Osteocyte (in vitro differentiated cells): Measurements from ENCODE around the gene ZMPSTE24. TPM values are rescaled to one million over a fixed set of nuclear protein-coding genes. Genes with fewer than 3 reads are reported as not detected.

ENCODE experiments used
- DNase-seq: peaks from one replicate; pipeline ENCODE4 v3.0.0; 2021; ENCODE audit warnings: mixed read lengths; ENCODE audit not compliant: unreplicated experiment; ENCODE audit errors: extremely low spot score
- H3K27ac Mint-ChIP-seq: one replicate; pipeline ENCODE4 v1.8.0; 2021; ENCODE audit warnings: mild to moderate bottlenecking, mixed read lengths; ENCODE audit not compliant: unreplicated experiment
- H3K27me3 Mint-ChIP-seq: one replicate; pipeline ENCODE4 v1.8.0; 2021; ENCODE audit warnings: mixed read lengths; ENCODE audit not compliant: unreplicated experiment
- H3K36me3 Mint-ChIP-seq: one replicate; pipeline ENCODE4 v1.8.0; 2021; ENCODE audit warnings: mixed read lengths; ENCODE audit not compliant: unreplicated experiment
- H3K4me1 Mint-ChIP-seq: one replicate; pipeline ENCODE4 v1.8.0; 2021; ENCODE audit warnings: mixed read lengths; ENCODE audit not compliant: unreplicated experiment
- H3K4me3 Mint-ChIP-seq: one replicate; pipeline ENCODE4 v1.8.0; 2021; ENCODE audit warnings: mild to moderate bottlenecking, moderate library complexity, mixed read lengths; ENCODE audit not compliant: unreplicated experiment
- H3K9me3 Mint-ChIP-seq: one replicate; pipeline ENCODE4 v1.8.0; 2021; ENCODE audit warnings: mixed read lengths; ENCODE audit not compliant: unreplicated experiment
- CTCF ChIP-seq: fragments of 200-600 bp; sonication (generic); IDR thresholded peaks from 2 replicates; pipeline ENCODE4 v1.5.0; 2021; ENCODE audit warnings: antibody characterized with exemption, mild to moderate bottlenecking, moderate library complexity
- total RNA-seq: library from RNA; stranded (reverse); gene quantifications from 2 replicates; pipeline ENCODE4 v1.2.1, GENCODE V29; 2021

ZMPSTE24 gene
- total RNA-seq, 1 donor from 2014 or later, result 43.4 TPM

- H3K4me1 Mint-ChIP-seq, result no peaks in the 10 kb centered on the region
- DNase-seq, result peak; percentile 83
- no peaks in the 10 kb centered on the region for H3K9me3 Mint-ChIP-seq
- H3K4me3 Mint-ChIP-seq, result no peak overlapping the region
- TF ChIP-seq CTCF, result no peak
- no peaks in the 10 kb centered on the region for H3K36me3 Mint-ChIP-seq
- H3K27me3 Mint-ChIP-seq, result no peaks in the 10 kb centered on the region
- H3K27ac Mint-ChIP-seq, result no peak overlapping the region
Observed at GRCh38 chr1:40302475-40302874, 44.4 kb downstream of the ZMPSTE24 start.

- Mint-ChIP-seq H3K4me1 (no peaks in the 10 kb centered on the region), H3K27ac (no peak overlapping the region), H3K9me3 (no peaks in the 10 kb centered on the region), H3K27me3 (no peaks in the 10 kb centered on the region), H3K36me3 (no peaks in the 10 kb centered on the region), H3K4me3 (no peak overlapping the region)
- peak; percentile 83 for DNase-seq
- TF ChIP-seq CTCF, result no peak
Observed at GRCh38 chr1:40303051-40303771, 45.2 kb downstream of the ZMPSTE24 start.

GRCh38 chr1:40303790-40304189 is 45.8 kb downstream of the ZMPSTE24 start:
- Mint-ChIP-seq H3K4me3 (no peak overlapping the region), H3K27ac (no peak overlapping the region), H3K9me3 (no peaks in the 10 kb centered on the region), H3K4me1 (no peaks in the 10 kb centered on the region), H3K27me3 (no peaks in the 10 kb centered on the region), H3K36me3 (no peaks in the 10 kb centered on the region)
- peak; percentile 84 for DNase-seq
- TF ChIP-seq CTCF, result no peak

- no peaks in the 10 kb centered on the region for H3K36me3 Mint-ChIP-seq
- H3K4me3 Mint-ChIP-seq, result no peak overlapping the region
- no peaks in the 10 kb centered on the region for H3K4me1 Mint-ChIP-seq
- H3K27ac Mint-ChIP-seq, result no peak overlapping the region
- no peaks in the 10 kb centered on the region for H3K27me3 Mint-ChIP-seq
- DNase-seq, result peak; percentile 60
- H3K9me3 Mint-ChIP-seq, result no peaks in the 10 kb centered on the region
- no peak for TF ChIP-seq CTCF
Observed at GRCh38 chr1:40305451-40305850, 47.4 kb downstream of the ZMPSTE24 start.

- H3K4me1 Mint-ChIP-seq, result no peaks in the 10 kb centered on the region
- H3K27me3 Mint-ChIP-seq, result no peaks in the 10 kb centered on the region
- no peak overlapping the region for H3K4me3 Mint-ChIP-seq
- H3K27ac Mint-ChIP-seq, result no peak overlapping the region
- no peak for TF ChIP-seq CTCF
- H3K36me3 Mint-ChIP-seq, result no peaks in the 10 kb centered on the region
- no peaks in the 10 kb centered on the region for H3K9me3 Mint-ChIP-seq
- peak; percentile 66 for DNase-seq
Observed at GRCh38 chr1:40305871-40306270, 47.8 kb downstream of the ZMPSTE24 start.
